HG02870 (cell line): ENCODE results near the gene DTX3.
"Not testable (repeated sequence)": the region's sequence is repeated elsewhere in the genome, so short reads cannot be mapped to it uniquely, and the experiment has no call there.

Source experiments
- ATAC-seq: cut with Tn5 transposase; IDR thresholded peaks from one replicate; pipeline ENCODE4 v1.9.1; 2021; ENCODE audit warnings: mild to moderate bottlenecking, moderate library complexity; ENCODE audit not compliant: unreplicated experiment

Gene DTX3

GRCh38 chr12:57604454-57604991 lies at the start of gene DTX3:
Gene DTX3 (plus strand): TSS chr12:57604824. CDS start chr12:57606518, 1,694 bp downstream.
- ATAC-seq = peak; percentile 52

GRCh38 chr12:57554897-57555296 lies 49.7 kb upstream of the DTX3 start:
- ATAC-seq = no peak

- ATAC-seq = no peak
Measured at GRCh38 chr12:57558864-57559263, 45.8 kb upstream of the DTX3 start.

GRCh38 chr12:57560516-57560915 lies 44.1 kb upstream of the DTX3 start:
- no peak for ATAC-seq

- ATAC-seq = not testable (repeated sequence)
Measured at GRCh38 chr12:57561117-57561516, 43.5 kb upstream of the DTX3 start.

GRCh38 chr12:57563358-57563757 lies 41.3 kb upstream of the DTX3 start:
- ATAC-seq = no peak

- ATAC-seq = no peak
Measured at GRCh38 chr12:57564178-57564740, 40.4 kb upstream of the DTX3 start.

GRCh38 chr12:57568838-57569237 lies 35.8 kb upstream of the DTX3 start:
- no peak for ATAC-seq

- no peak for ATAC-seq
Measured at GRCh38 chr12:57569858-57570257, 34.8 kb upstream of the DTX3 start.

- ATAC-seq = not testable (repeated sequence)
Measured at GRCh38 chr12:57570438-57570837, 34.2 kb upstream of the DTX3 start.

GRCh38 chr12:57571926-57572762 lies 32.5 kb upstream of the DTX3 start:
- no peak for ATAC-seq

- ATAC-seq = no peak
Measured at GRCh38 chr12:57574795-57575194, 29.8 kb upstream of the DTX3 start.

GRCh38 chr12:57575771-57576612 lies 28.6 kb upstream of the DTX3 start:
- no peak for ATAC-seq

- no peak for ATAC-seq
Measured at GRCh38 chr12:57576613-57577160, 27.9 kb upstream of the DTX3 start.

- no peak for ATAC-seq
Measured at GRCh38 chr12:57577981-57578758, 26.5 kb upstream of the DTX3 start.

GRCh38 chr12:57579011-57579410 lies 25.6 kb upstream of the DTX3 start:
- ATAC-seq = no peak

- ATAC-seq = no peak
Measured at GRCh38 chr12:57579677-57580465, 24.8 kb upstream of the DTX3 start.

GRCh38 chr12:57580466-57580795 lies 24.2 kb upstream of the DTX3 start:
- no peak for ATAC-seq

GRCh38 chr12:57581802-57582201 lies 22.8 kb upstream of the DTX3 start:
- no peak for ATAC-seq

GRCh38 chr12:57582440-57582839 lies 22.2 kb upstream of the DTX3 start:
- no peak for ATAC-seq
